Parathyroid adenoma (tissue), 2 donors: ENCODE results near the gene CHAC1.

Source experiments
- H2AFZ ChIP-seq: fragments of 300-600 bp; sonication (generic); one replicate; pipeline ENCODE4 v1.7.0; 2017; ENCODE audit warnings: antibody characterized with exemption, mild to moderate bottlenecking
- H3K27ac ChIP-seq: fragments of 300-600 bp; sonication (generic); one replicate; pipeline ENCODE4 v1.7.0; 2017
- H3K27me3 ChIP-seq: fragments of 300-600 bp; sonication (generic); one replicate; pipeline ENCODE4 v1.7.0; 2017; ENCODE audit warnings: low read length; ENCODE audit not compliant: control insufficient read depth, insufficient read depth
- H3K36me3 ChIP-seq: fragments of 300-600 bp; sonication (generic); one replicate; pipeline ENCODE4 v1.7.0; 2017; ENCODE audit warnings: low read length; ENCODE audit not compliant: control insufficient read depth, insufficient read depth
- H3K4me1 ChIP-seq: fragments of 300-600 bp; sonication (generic); one replicate; pipeline ENCODE4 v1.7.0; 2017; ENCODE audit warnings: control low read depth
- H3K4me2 ChIP-seq: fragments of 300-600 bp; sonication (generic); one replicate; pipeline ENCODE4 v1.7.0; 2017; ENCODE audit warnings: low read length
- H3K4me3 ChIP-seq: fragments of 300-600 bp; sonication (generic); one replicate; pipeline ENCODE4 v1.7.0; 2017; ENCODE audit warnings: low read depth, low read length
- H3K79me2 ChIP-seq: fragments of 300-600 bp; sonication (generic); one replicate; pipeline ENCODE4 v1.7.0; 2017; ENCODE audit warnings: control low read depth
- H3K9ac ChIP-seq: fragments of 300-600 bp; sonication (generic); one replicate; pipeline ENCODE4 v1.7.0; 2017; ENCODE audit warnings: mild to moderate bottlenecking
- H3K9me3 ChIP-seq: fragments of 300-600 bp; sonication (generic); one replicate; pipeline ENCODE4 v1.7.0; 2017; ENCODE audit warnings: low read length; ENCODE audit not compliant: control insufficient read depth
- TF ChIP-seq, protein P1 (sequence below): fragments of 300-600 bp; sonication (generic); IDR thresholded peaks from one replicate; pipeline ENCODE4 v1.7.0; 2017; ENCODE audit warnings: antibody characterized with exemption, mild to moderate bottlenecking
- donor health status: primary hyperparathyroidism.

The CHAC1 gene

DNA sequence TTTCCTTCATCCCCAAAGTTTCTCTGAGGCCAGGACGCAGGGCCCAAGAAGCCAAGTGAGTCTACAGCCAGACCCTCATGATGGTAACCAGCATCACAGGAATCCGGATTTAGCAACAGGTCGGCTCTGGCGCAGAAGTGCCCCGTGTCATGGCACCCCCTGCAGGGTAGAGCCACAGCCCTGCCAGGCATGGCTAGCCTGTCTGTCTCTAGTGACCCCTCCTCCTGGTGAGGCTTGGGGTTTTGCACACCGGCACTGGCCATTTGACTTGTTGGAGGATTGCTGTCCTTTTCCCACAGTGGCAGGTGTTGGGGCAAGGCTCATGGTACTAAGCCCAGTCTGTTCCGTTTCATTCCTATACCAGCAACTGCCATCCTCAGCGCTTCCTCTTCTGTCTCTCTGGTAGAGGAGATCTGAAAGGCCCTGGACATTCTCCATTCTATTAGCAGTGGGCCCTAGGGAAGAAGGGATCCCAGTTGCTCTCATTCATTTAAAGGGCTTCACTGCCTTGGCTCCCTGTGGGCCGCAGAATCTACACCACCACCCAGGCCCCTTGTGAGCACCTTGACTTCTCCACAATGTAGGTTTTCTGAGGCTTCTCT is 9.4 kb upstream of the CHAC1 start:
- peaks cover 2% of the 10 kb centered on the region for H3K4me1 ChIP-seq
- H3K4me3 ChIP-seq = no peak overlapping the region
- no peak overlapping the region for H3K27ac ChIP-seq
- no peak overlapping the region for H3K9ac ChIP-seq
- TF ChIP-seq, protein P1, sequence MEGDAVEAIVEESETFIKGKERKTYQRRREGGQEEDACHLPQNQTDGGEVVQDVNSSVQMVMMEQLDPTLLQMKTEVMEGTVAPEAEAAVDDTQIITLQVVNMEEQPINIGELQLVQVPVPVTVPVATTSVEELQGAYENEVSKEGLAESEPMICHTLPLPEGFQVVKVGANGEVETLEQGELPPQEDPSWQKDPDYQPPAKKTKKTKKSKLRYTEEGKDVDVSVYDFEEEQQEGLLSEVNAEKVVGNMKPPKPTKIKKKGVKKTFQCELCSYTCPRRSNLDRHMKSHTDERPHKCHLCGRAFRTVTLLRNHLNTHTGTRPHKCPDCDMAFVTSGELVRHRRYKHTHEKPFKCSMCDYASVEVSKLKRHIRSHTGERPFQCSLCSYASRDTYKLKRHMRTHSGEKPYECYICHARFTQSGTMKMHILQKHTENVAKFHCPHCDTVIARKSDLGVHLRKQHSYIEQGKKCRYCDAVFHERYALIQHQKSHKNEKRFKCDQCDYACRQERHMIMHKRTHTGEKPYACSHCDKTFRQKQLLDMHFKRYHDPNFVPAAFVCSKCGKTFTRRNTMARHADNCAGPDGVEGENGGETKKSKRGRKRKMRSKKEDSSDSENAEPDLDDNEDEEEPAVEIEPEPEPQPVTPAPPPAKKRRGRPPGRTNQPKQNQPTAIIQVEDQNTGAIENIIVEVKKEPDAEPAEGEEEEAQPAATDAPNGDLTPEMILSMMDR = no peak
- no peaks in the 10 kb centered on the region for H3K27me3 ChIP-seq
- H3K9me3 ChIP-seq = no peaks in the 10 kb centered on the region
- no peak overlapping the region for H3K4me2 ChIP-seq
- H2AFZ ChIP-seq = no peak overlapping the region
- H3K79me2 ChIP-seq = no peaks in the 10 kb centered on the region
- no peaks in the 10 kb centered on the region for H3K36me3 ChIP-seq

DNA sequence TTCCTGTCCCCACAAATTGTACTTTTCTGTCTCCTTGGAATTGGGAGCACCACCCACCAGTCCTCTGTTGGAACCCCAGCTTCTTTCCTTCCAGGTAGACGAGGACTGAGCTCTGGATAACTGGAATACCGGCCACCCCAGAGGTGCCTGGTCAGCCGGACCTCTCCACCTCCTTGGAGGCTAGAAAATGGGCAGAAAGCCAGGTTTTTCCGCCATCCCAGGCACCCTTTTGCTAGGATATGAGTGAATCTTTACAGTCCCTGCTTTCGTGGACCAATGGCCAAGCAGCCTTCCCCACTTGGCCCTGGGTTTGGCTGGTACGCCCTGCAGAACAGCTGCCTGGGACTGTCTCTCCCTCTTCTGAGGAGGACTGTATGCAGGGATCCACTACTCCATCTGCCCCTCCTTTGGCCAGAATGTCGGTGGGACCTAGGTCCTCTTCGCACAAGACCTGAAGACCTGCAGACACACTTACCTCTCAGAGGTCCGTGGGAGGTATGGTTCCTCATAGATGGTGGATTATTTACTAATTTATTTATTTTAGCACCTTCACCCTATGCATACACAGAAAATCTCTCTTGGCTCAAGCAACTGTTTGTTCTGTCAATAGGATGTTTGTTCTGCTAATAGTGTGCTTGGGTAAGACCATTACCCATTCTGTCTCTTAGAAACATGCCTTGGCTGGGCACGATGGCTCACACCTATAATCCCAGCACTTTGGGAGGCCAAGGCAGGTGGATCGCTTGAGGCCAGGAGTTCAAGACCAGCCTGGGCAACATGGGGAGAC is 8.6 kb upstream of the CHAC1 start:
- no peak overlapping the region for H3K4me2 ChIP-seq
- no peak overlapping the region for H3K9ac ChIP-seq
- no peaks in the 10 kb centered on the region for H3K36me3 ChIP-seq
- H3K9me3 ChIP-seq = no peaks in the 10 kb centered on the region
- no peak overlapping the region for H3K4me3 ChIP-seq
- peaks cover 2% of the 10 kb centered on the region for H3K4me1 ChIP-seq
- H3K27me3 ChIP-seq = no peaks in the 10 kb centered on the region
- no peaks in the 10 kb centered on the region for H3K79me2 ChIP-seq
- TF ChIP-seq, protein P1 = no peak
- H2AFZ ChIP-seq = no peak overlapping the region
- no peak overlapping the region for H3K27ac ChIP-seq

DNA sequence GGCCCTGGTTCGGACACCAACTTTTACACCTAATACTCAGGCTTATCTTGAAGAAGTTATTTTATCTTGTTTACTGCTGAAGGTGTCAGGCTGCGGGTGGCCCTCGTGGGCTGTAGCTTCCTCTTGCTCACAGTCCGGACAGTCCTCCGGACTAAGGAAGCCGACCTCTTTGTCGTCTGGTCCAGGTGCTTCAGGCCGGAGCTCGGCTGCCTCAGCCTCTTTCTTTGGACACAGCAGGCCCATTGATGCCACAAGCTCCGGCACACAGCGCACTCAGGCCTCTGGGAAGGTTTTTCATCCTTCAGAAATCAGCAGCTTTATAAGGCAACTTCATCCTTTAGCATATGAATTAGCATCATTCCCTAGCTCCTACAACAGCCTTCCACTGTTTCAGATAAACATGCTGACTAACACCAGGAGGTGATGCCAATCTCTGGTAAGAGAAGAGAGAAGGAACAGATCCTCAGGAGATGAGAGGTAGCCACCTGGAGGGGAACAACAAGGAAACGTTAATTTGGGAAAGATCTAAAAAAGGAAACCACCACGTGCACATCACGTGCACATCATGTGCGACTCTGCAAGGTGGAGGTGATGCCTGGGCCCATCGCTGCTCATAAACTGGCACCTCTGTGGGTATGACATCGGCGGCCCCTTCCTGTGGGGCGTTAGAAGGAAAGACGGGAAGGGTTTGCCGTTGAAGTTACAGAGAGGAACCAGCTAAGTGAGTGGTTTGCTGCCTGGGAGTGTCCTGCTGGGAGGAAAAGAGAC is 4.4 kb upstream of the CHAC1 start:
- Histone ChIP-seq H3K27me3 (no peaks in the 10 kb centered on the region), H2AFZ (no peak overlapping the region), H3K9me3 (no peaks in the 10 kb centered on the region), H3K79me2 (no peaks in the 10 kb centered on the region), H3K4me2 (no peak overlapping the region), H3K4me1 (no peaks in the 10 kb centered on the region), H3K36me3 (no peaks in the 10 kb centered on the region), H3K9ac (no peak overlapping the region), H3K4me3 (no peak overlapping the region), H3K27ac (no peak overlapping the region)
- TF ChIP-seq, protein P1 = no peak

DNA sequence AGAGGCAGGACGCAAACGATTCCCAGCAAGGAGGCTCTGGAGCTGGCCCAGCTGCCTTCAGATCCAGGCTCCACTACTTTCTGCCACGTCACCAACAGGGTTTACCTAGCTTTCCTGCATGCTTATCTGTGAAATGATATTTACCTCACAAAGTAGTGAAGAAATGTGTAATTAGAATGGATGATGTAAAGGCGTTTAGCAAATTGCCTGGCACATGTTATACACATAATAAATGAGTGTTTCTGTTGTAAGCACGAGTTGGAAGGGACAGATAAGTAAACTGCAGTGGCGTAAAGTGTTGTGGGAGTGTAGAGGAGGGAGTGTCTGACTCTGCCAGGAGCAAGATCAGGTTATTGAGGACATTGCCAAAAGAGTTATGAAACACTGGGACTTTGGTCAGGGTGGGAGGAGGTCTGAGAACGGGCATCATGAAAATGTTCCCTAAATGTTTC is 3.5 kb upstream of the CHAC1 start:
- H3K4me2 ChIP-seq = no peak overlapping the region
- no peak overlapping the region for H3K27ac ChIP-seq
- H3K79me2 ChIP-seq = no peaks in the 10 kb centered on the region
- no peaks in the 10 kb centered on the region for H3K27me3 ChIP-seq
- TF ChIP-seq, protein P1 = no peak
- H2AFZ ChIP-seq = no peak overlapping the region
- H3K9ac ChIP-seq = no peak overlapping the region
- H3K36me3 ChIP-seq = no peaks in the 10 kb centered on the region
- H3K9me3 ChIP-seq = no peaks in the 10 kb centered on the region
- H3K4me1 ChIP-seq = no peaks in the 10 kb centered on the region
- H3K4me3 ChIP-seq = no peak overlapping the region
